Ishikawa (cell line): ENCODE measurements around the gene SAMHD1.

ENCODE experiments used
- CREB1 ChIP-seq: IDR thresholded peaks from 2 replicates; pipeline ENCODE4 v1.6.1; 2012; ENCODE audit warnings: low read depth
- TAF1 ChIP-seq: IDR thresholded peaks from 2 replicates; pipeline ENCODE4 v1.6.1; 2012; ENCODE audit warnings: low read depth, mild to moderate bottlenecking
- TF ChIP-seq, protein P1 (sequence below): IDR thresholded peaks from 2 replicates; pipeline ENCODE4 v1.6.1; 2012; ENCODE audit warnings: low read depth, mild to moderate bottlenecking
- TF ChIP-seq, protein P2 (sequence below): IDR thresholded peaks from 2 replicates; pipeline ENCODE4 v1.6.1; 2012

DNA sequence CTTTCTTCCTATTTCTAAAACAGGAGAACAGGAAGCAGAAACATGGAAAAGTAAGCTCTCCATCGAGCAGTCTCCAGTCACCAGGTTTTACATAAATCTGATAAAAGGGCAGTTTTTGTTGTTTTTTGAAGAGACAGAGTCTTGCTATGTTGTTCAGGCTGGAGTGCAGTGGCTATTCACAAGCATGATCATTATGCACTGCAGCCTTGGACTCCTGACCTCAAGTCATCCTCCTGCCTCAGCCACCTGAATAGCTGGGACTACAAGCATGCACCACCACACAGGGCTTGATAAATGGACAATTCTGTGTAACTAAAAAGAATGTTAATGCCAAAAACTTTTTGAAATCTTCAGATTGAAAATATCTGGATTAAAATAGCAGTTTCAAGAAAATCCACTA, 23.8 kb downstream of the SAMHD1 start:
- TF ChIP-seq, protein P1, sequence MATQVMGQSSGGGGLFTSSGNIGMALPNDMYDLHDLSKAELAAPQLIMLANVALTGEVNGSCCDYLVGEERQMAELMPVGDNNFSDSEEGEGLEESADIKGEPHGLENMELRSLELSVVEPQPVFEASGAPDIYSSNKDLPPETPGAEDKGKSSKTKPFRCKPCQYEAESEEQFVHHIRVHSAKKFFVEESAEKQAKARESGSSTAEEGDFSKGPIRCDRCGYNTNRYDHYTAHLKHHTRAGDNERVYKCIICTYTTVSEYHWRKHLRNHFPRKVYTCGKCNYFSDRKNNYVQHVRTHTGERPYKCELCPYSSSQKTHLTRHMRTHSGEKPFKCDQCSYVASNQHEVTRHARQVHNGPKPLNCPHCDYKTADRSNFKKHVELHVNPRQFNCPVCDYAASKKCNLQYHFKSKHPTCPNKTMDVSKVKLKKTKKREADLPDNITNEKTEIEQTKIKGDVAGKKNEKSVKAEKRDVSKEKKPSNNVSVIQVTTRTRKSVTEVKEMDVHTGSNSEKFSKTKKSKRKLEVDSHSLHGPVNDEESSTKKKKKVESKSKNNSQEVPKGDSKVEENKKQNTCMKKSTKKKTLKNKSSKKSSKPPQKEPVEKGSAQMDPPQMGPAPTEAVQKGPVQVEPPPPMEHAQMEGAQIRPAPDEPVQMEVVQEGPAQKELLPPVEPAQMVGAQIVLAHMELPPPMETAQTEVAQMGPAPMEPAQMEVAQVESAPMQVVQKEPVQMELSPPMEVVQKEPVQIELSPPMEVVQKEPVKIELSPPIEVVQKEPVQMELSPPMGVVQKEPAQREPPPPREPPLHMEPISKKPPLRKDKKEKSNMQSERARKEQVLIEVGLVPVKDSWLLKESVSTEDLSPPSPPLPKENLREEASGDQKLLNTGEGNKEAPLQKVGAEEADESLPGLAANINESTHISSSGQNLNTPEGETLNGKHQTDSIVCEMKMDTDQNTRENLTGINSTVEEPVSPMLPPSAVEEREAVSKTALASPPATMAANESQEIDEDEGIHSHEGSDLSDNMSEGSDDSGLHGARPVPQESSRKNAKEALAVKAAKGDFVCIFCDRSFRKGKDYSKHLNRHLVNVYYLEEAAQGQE, result no peak
- no peak for TF ChIP-seq CREB1
- no peak for TF ChIP-seq TAF1
- TF ChIP-seq, protein P2, sequence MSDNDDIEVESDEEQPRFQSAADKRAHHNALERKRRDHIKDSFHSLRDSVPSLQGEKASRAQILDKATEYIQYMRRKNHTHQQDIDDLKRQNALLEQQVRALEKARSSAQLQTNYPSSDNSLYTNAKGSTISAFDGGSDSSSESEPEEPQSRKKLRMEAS, result no peak
